Right cardiac atrium (tissue), 5 donors: ENCODE measurements around the gene LIPI. TPM values are rescaled to one million over a fixed set of nuclear protein-coding genes. Genes with fewer than 3 reads are reported as not detected.
"Not testable (repeated sequence)": the region's sequence is repeated elsewhere in the genome, so short reads cannot be mapped to it uniquely, and the experiment has no call there.

Experiments used
- ATAC-seq, 2 donors: fragments of 200-7000 bp; cut with Tn5 transposase; one replicate each; pipeline versions ENCODE4 v1.8.0 to v1.9.1; 2020; ENCODE audit warnings: moderate library complexity in 2 of 2, mild to moderate bottlenecking in 1 of 2
- DNase-seq, 3 donors: peaks; one replicate each; pipeline ENCODE4 v3.0.0-alpha.2; 2020
- H3K27ac ChIP-seq: one replicate; pipeline ENCODE4 v1.5.1; 2013; ENCODE audit warnings: mild to moderate bottlenecking, low read length, control low read depth, moderate library complexity
- H3K27me3 ChIP-seq: one replicate; pipeline ENCODE4 v1.6.1; 2013; ENCODE audit not compliant: control insufficient read depth, insufficient read depth
- H3K4me1 ChIP-seq: one replicate; pipeline ENCODE4 v1.6.1; 2013; ENCODE audit warnings: low read length; ENCODE audit not compliant: control insufficient read depth, insufficient read depth
- H3K4me3 ChIP-seq: one replicate; pipeline ENCODE4 v1.5.1; 2013; ENCODE audit warnings: low read length, control low read depth
- H3K9me3 ChIP-seq: one replicate; pipeline ENCODE4 v1.6.1; 2013; ENCODE audit warnings: low read length; ENCODE audit not compliant: control insufficient read depth
- WGBS: extraction: QIAGEN DNeasy Blood & Tissue Kit; methylation state at CpG from one replicate; pipeline ENCODE4 v1.1.7; 2013; 5-methylcytosine and 5-hydroxymethylcytosine counted together
- intact Hi-C, 4 donors: fragments of 100-400 bp; cut with DNase I; formaldehyde crosslinking; loops; one replicate each; pipeline versions ENCODE4 v1.11.0 to v1.14.0; 2022 to 2023
- polyA plus RNA-seq: library from polyadenylated mRNA; stranded (reverse); fragments of 200-250 nt; gene quantifications from one replicate; pipeline ENCODE4 v1.2.3, GENCODE V29; 2013
- total RNA-seq, 4 donors: library from RNA; stranded (reverse); fragmentation: NEBNext Ultra II Directional; extraction: Animal tissue kit (Norgen Biotek cat#: 25700); gene quantifications; one replicate each; pipeline ENCODE4 v1.2.1, GENCODE V29; 2021
- donor health status: healthy with polysubstance abuse.
- donor health status: DM: no; HTN: yes; CAD: no.
- donor health status: DM: no; HTN: no; CAD: no.
- donor health status: DM: no; HTN: yes; CAD: no; lungs with severe emphysema.
- donor health status: DM: yes; HTN: yes; CAD: no.

The LIPI gene
- total and polyA plus RNA-seq, 5 donors: not detected

DNA sequence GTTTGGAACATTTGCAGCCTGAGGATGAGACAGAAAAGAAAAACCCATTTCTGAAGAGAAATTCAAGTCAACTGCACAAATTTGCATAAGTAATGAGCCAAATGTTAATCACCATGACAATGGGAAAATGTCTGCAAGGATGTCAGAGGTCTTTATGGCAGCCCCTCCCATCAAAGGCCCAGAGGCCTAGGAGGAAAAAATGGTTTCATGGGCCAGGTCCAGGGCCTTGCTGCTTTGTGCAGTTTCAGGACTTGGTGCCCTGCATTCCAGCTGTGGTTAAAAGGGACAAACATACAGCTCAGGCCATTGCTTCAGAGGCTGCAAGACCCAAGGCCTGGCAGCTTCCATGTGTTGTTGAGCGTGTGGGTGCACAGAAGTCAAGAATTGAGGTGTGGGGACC lies 18.6 kb upstream of the LIPI start:
- intact Hi-C loops: no loop called here
- Histone ChIP-seq H3K27me3 (no peaks in the 10 kb centered on the region), H3K4me3 (no peak overlapping the region), H3K9me3 (no peaks in the 10 kb centered on the region), H3K27ac (no peak overlapping the region), H3K4me1 (no peaks in the 10 kb centered on the region)
- WGBS: 52% methylated on average over 1 of the region's 1 CpG
- DNase-seq: no peak
- ATAC-seq: no peak

DNA sequence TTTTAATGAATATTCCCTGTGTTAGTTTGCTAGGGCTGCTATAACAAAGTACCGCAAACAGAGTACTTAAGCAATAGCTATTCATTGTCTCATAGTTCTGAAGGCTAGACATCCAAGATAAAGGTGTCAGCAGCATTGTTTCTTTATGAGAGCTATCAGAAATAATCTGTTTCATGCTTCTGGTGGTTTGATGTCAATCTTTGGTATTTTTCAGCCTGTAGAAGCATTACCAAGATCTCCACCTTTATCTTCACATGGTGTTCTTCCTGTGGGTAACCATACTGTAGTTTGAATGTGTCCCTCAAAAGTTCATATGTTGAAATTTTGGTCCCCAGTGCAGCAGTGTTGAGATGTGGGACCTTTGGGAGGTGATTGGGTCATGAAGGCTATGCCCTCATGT lies 12.6 kb upstream of the LIPI start:
- H3K27ac ChIP-seq: no peak overlapping the region
- intact Hi-C loops: no loop called here
- WGBS: 91% methylated on average over 1 of the region's 1 CpG
- ATAC-seq (no peak), DNase-seq (no peak)
- no peaks in the 10 kb centered on the region for H3K4me1 ChIP-seq
- no peaks in the 10 kb centered on the region for H3K27me3 ChIP-seq
- no peak overlapping the region for H3K4me3 ChIP-seq
- no peaks in the 10 kb centered on the region for H3K9me3 ChIP-seq

DNA sequence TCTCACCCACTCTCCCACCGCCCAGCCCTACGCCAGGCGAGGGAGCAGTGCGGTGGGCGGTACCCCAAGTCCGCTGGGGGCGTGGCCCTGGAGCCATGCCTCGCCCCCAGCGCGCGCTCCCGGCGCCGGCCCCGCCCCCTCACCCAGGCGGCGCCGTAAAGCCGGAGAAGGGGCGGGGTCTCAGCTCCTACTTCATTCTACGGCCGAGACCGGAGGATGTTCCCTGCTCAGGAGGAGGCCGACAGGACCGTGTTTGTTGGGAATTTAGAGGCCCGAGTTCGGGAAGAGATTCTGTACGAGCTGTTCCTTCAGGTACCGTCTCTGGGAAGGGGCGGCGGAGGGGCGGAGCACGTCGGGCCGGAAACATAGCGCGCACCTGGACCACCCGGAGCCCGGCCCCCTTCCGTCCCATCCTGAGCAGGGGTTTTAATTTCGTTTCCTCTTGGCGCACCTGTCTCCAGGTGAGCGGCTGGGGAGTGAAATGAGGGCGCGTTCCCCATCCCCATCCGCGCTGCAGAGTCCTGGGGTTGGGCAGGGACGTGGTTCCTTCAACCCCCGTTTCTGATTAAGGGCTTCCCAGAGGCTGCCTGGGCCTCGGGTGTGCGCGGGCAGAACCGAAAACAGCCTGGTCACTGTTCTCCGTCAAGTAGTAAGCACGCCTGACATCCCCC lies 5.4 kb upstream of the LIPI start, which contains the start of gene RBM11:
RBM11 (plus strand) TSS at position 187 of the 671 bp plus-strand sequence; CDS start at position 217, 30 bp downstream.
- WGBS: 2% methylated on average over 55 of the region's 55 CpGs
- ATAC-seq: peak; percentile 99 to 100

DNA sequence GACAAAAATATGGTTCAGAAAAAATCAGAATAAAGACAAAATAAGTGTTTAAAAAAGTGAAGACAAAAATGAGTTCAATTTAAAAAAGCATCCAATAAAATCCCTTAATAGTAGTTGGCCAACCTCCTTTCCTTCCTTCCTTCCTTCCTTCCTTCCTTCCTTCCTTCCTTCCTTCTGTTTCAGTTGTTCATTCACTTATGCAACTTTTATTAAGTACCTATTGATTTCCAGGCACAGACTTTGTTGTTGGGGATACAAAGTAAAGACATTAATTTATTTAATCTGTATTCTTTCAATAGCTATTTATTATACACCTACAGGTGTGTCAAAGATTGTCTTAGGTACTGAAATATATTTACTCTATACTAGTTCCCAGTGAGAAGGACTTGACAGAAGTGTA lies 2.4 kb upstream of the LIPI start:
- no peak overlapping the region for H3K4me3 ChIP-seq
- H3K27me3 ChIP-seq: no peaks in the 10 kb centered on the region
- no peaks in the 10 kb centered on the region for H3K9me3 ChIP-seq
- ATAC-seq: no peak
- no peaks in the 10 kb centered on the region for H3K4me1 ChIP-seq
- intact Hi-C loops: no loop called here
- H3K27ac ChIP-seq: no peak overlapping the region
- no peak for DNase-seq

More for the DNA sequence above, 5.4 kb upstream of the LIPI start, which contains the start of gene RBM11:
- intact Hi-C loops: no loop called here
- peak; percentile 78 to 92 (median 85) for DNase-seq
- Histone ChIP-seq H3K9me3 (no peaks in the 10 kb centered on the region), H3K4me1 (no peaks in the 10 kb centered on the region), H3K4me3 (peak within 1 kb of the TSS; percentile 67), H3K27ac (no peak within 1 kb of the TSS), H3K27me3 (no peaks in the 10 kb centered on the region)

DNA sequence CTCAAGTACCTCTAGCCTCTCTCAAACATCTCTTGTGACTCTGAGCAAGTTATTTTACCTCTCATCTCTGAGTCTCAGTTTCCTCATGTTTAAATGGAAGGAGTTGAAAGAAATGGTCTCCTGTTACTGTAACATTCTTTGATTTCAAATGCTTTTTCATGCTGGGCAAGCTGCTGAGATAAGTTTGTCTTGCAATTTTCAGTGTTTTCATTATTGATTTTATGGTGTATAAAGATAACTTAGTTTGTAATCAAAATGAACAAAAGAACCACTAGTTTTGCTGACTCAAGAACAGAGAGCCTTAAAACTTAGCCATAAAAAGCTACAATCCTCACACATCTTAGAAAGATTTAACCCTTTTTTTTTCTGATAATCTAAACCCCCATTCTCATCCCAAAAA lies 4.5 kb downstream of the LIPI start:
- Histone ChIP-seq H3K4me3 (no peak overlapping the region), H3K4me1 (no peaks in the 10 kb centered on the region), H3K27me3 (no peaks in the 10 kb centered on the region), H3K27ac (no peak overlapping the region), H3K9me3 (no peaks in the 10 kb centered on the region)
- intact Hi-C loops: no loop called here
- DNase-seq (no peak), ATAC-seq (no peak)

DNA sequence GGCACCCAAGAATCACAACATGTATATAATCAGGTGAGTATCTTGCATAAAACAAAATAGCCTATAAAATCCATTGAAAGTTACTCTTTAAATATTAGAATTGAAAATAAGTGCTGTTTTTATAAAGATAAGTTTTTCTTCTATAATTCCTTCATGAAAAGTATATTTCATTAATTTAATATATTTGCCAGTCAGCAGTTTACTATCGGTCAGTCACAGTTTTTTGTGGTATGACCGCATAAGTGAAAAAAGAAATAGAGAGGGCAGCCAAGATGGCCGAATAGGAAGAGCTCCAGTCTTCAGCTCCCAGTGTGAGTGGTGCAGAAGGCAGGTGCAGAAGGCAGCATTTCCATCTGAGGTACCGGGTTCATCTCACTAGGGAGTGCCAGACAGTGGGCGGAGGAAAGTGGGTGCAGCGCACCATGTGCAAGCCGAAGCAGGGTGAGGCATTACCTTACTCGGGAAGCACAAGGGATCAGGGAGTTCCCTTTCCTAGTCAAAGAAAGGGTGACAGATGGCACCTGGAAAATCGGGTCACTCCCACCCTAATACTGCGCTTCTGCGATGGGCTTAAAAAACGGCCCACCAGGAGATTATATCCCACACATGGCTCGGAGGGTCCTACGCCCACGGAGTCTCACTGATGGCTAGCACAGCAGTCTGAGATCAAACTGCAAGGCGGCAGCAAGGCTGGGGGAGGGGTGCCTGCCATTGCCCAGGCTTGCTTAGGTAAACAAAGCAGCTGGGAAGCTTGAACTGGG lies 44.1 kb downstream of the LIPI start:
- ATAC-seq, H3K4me3 ChIP-seq, H3K27me3 ChIP-seq, H3K27ac ChIP-seq, H3K9me3 ChIP-seq, intact Hi-C loops, H3K4me1 ChIP-seq: not testable (repeated sequence)
- WGBS: 85% methylated on average over 16 of the region's 16 CpGs
- peak in 1 of 3 donors; percentile 11 for DNase-seq

DNA sequence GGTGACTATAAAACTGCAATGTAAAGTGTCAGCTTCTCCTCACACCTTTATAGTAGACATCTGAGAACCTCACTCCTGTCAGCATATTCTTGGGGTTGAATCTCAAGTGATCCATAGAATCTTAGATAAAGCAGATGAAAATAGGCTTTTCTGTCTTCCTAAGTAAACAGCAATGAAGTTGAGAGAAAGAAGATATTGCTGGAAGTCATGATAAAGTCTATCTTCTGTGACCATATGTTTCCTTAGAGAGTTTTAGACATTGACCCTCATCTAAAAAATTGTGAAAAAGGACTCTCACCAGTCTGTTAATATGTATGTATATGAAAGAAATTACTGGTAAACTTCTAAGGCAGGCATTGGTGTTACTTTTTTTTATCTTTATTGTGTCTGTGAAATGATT lies 66.8 kb downstream of the LIPI start:
- H3K27me3 ChIP-seq: no peaks in the 10 kb centered on the region
- no peaks in the 10 kb centered on the region for H3K4me1 ChIP-seq
- ATAC-seq (no peak), DNase-seq (no peak)
- H3K27ac ChIP-seq: no peak overlapping the region
- intact Hi-C loops: no loop called here
- H3K9me3 ChIP-seq: no peaks in the 10 kb centered on the region
- H3K4me3 ChIP-seq: no peak overlapping the region

DNA sequence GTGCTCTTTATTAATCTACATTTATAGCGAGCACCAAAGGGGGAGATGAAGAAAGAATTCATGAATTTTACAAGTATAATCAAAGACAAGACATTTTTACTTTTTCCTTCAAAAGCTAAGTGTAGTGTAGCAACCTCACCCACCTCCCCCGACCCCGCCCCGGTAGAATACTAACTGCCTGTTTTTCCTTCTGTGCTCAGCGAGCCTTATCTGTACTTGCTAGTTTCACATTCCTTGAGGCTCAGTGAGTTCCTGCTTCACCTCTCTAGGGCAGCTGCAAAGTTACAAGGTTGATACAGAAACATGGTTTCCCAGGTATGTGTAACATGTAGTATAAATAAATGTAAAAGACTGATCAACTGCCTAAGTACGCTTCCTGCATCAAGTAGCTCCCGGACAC lies 86.5 kb downstream of the LIPI start:
- Histone ChIP-seq H3K4me3 (no peak overlapping the region), H3K27me3 (no peaks in the 10 kb centered on the region), H3K27ac (no peak overlapping the region), H3K4me1 (no peaks in the 10 kb centered on the region), H3K9me3 (no peaks in the 10 kb centered on the region)
- WGBS: 91% methylated on average over 7 of the region's 7 CpGs
- peak in 1 of 3 donors; percentile 16 for DNase-seq
- ATAC-seq: no peak
- intact Hi-C loops: no loop called here

DNA sequence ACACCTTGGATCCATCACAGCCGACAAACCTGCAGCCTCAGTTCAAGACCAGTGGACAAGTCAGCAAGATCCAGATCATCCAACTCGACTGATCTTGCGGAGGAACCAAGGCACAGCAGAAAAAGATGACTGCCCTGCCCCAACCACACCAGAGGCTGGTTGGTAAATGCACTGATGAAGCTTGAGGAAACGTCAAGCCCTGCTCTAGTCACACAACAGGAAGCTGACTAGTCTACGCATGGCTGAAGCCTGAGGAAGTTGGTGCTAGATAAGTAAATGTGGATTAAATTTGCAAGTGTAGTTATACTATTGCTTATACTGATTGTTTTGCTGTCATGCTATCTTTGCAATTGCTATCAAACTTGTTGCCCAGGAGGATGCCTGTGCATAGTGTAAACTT lies 89.0 kb downstream of the LIPI start:
- H3K27me3 ChIP-seq: no peaks in the 10 kb centered on the region
- DNase-seq (no peak), ATAC-seq (no peak)
- no peaks in the 10 kb centered on the region for H3K9me3 ChIP-seq
- WGBS: 82% methylated on average over 5 of the region's 5 CpGs
- H3K27ac ChIP-seq: no peak overlapping the region
- H3K4me3 ChIP-seq: no peak overlapping the region
- intact Hi-C loops: no loop called here
- H3K4me1 ChIP-seq: no peaks in the 10 kb centered on the region

DNA sequence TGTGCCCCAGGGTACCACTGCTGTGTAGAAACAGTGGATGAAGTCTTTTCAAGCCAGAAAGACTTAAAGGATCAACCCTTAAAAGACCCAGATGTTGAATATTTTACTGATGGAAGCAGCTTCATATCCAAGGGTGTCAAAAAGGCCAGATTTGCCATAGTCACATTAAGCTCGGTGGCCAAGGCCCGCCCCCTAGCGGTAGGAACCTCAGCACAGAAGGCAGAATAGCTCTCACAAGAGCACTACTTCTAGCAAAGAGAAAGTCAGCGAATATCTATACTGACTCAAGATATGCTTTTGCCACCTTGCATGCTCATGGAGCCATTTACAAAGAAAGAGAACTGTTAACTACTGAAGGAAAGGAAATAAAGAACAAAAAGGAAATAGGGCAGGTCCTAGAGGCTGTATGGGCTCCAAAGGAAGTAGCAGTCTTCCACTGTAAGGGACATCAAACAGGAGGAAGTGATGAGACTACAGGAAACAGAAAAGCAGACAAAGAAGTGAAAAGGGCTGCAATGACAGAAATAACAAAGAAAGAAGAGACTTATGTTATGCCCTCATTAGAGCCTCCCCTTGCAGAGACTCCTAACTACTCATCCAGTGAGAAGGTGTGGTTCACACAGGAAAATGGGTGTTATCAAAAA lies 90.5 kb downstream of the LIPI start:
- Histone ChIP-seq H3K4me3 (no peak overlapping the region), H3K27ac (no peak overlapping the region), H3K4me1 (no peaks in the 10 kb centered on the region), H3K27me3 (no peaks in the 10 kb centered on the region), H3K9me3 (no peaks in the 10 kb centered on the region)
- no peak for ATAC-seq
- peak in 2 of 3 donors; percentile 17 to 54 for DNase-seq
- intact Hi-C loops: no loop called here
- 31% methylated on average over 4 of the region's 4 CpGs for WGBS

DNA sequence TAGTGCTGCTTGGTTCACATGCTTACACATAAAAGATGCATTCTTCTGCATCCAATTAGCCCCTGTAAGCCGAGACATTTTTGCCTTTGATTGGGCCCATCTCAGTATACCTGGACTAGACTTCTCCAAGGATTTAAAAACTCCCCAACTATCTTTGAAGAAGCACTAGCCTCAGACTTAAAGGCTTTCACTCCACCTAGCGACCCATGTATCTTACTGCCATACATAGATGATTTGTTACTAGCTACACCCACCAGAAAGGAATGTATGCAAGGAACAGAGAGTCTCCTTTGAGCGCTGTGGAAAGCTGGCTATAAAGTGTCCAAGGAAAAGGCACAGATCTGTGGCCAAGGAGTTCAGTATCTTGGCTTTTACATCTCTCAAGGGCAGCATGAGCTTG lies 91.7 kb downstream of the LIPI start:
- ATAC-seq (no peak), DNase-seq (no peak)
- intact Hi-C loops: no loop called here
- WGBS: 84% methylated on average over 3 of the region's 3 CpGs
- Histone ChIP-seq H3K27ac (no peak overlapping the region), H3K9me3 (no peaks in the 10 kb centered on the region), H3K4me1 (no peaks in the 10 kb centered on the region), H3K27me3 (no peaks in the 10 kb centered on the region), H3K4me3 (no peak overlapping the region)
